Immature natural killer cell (primary cell): ENCODE results near the gene SLIT3. TPM values are rescaled to one million over a fixed set of nuclear protein-coding genes. Genes with fewer than 3 reads are reported as not detected.

Experiments
- DNase-seq, 3 donors: peaks; one replicate each; pipeline ENCODE4 v3.0.0; 2022; ENCODE audit warnings: mixed read lengths in 1 of 3
- H3K27ac Mint-ChIP-seq, 6 donors: one replicate each; pipeline ENCODE4 v1.8.0; 2020; ENCODE audit warnings: mixed read lengths in 6 of 6, mild to moderate bottlenecking in 5 of 6, inconsistent platforms in 4 of 6, moderate library complexity in 3 of 6
- H3K27me3 Mint-ChIP-seq, 3 donors: one replicate each; pipeline ENCODE4 v1.8.0; 2020 to 2021; ENCODE audit warnings: low read depth in 3 of 3, mild to moderate bottlenecking in 3 of 3, mixed read lengths in 3 of 3, moderate library complexity in 3 of 3, inconsistent platforms in 1 of 3
- H3K36me3 Mint-ChIP-seq, 3 donors: one replicate each; pipeline ENCODE4 v1.8.0; 2020; ENCODE audit warnings: mixed read lengths in 3 of 3, inconsistent platforms in 2 of 3, mild to moderate bottlenecking in 2 of 3
- H3K4me1 Mint-ChIP-seq, 2 donors: one replicate each; pipeline ENCODE4 v1.8.0; 2020; ENCODE audit warnings: inconsistent platforms in 2 of 2, mild to moderate bottlenecking in 2 of 2, mixed read lengths in 2 of 2, moderate library complexity in 1 of 2
- H3K4me3 Mint-ChIP-seq, 5 donors: one replicate each; pipeline ENCODE4 v1.8.0; 2020; ENCODE audit warnings: mild to moderate bottlenecking in 5 of 5, mixed read lengths in 5 of 5, inconsistent platforms in 3 of 5, moderate library complexity in 3 of 5
- H3K9me3 Mint-ChIP-seq, 6 donors: one replicate each; pipeline ENCODE4 v1.8.0; 2020; ENCODE audit warnings: mild to moderate bottlenecking in 6 of 6, mixed read lengths in 6 of 6, inconsistent platforms in 4 of 6, moderate library complexity in 3 of 6
- polyA plus RNA-seq, 3 donors: library from polyadenylated mRNA; unstranded; fragments of 300-500 nt; fragmentation: Illumina TruSeq; gene quantifications; one replicate each; pipeline ENCODE4 v1.2.3, GENCODE V29; 2021

Gene SLIT3
- polyA plus RNA-seq, 3 donors from 2014 or later: 0.47 to 0.90 TPM; not detected in 1

- H3K27ac Mint-ChIP-seq: no peak overlapping the region
- H3K9me3 Mint-ChIP-seq: no peaks in the 10 kb centered on the region
- peaks cover 0 to 5% (median 0%) of the 10 kb centered on the region in 3 donors for H3K36me3 Mint-ChIP-seq
- peak overlapping the region in 2 of 5 donors; percentile 7 to 15 for H3K4me3 Mint-ChIP-seq
- no peaks in the 10 kb centered on the region for H3K4me1 Mint-ChIP-seq
- H3K27me3 Mint-ChIP-seq: peaks cover 3 to 7% (median 6%) of the 10 kb centered on the region in 3 donors
- no peak for DNase-seq
Observed at GRCh38 chr5:168877132-168877892, 423.6 kb downstream of the SLIT3 start.

GRCh38 chr5:168876419-168876818, 424.5 kb downstream of the SLIT3 start:
- no peak overlapping the region for H3K27ac Mint-ChIP-seq
- DNase-seq: no peak
- H3K4me3 Mint-ChIP-seq: no peak overlapping the region
- H3K4me1 Mint-ChIP-seq: peaks cover 0 to 5% of the 10 kb centered on the region in 2 donors
- H3K36me3 Mint-ChIP-seq: peaks cover 0 to 5% (median 0%) of the 10 kb centered on the region in 3 donors
- H3K9me3 Mint-ChIP-seq: no peaks in the 10 kb centered on the region
- peaks cover 3 to 7% (median 6%) of the 10 kb centered on the region in 3 donors for H3K27me3 Mint-ChIP-seq

- Mint-ChIP-seq H3K9me3 (no peaks in the 10 kb centered on the region), H3K27me3 (peaks cover 6 to 7% (median 6%) of the 10 kb centered on the region in 3 donors), H3K4me3 (no peak overlapping the region), H3K27ac (no peak overlapping the region), H3K36me3 (peaks cover 0 to 5% (median 0%) of the 10 kb centered on the region in 3 donors), H3K4me1 (peaks cover 0 to 5% of the 10 kb centered on the region in 2 donors)
- no peak for DNase-seq
Observed at GRCh38 chr5:168875832-168876231, 425.1 kb downstream of the SLIT3 start.

- Mint-ChIP-seq H3K4me3 (no peak overlapping the region), H3K4me1 (peaks cover 0 to 5% of the 10 kb centered on the region in 2 donors), H3K36me3 (peaks cover 0 to 5% (median 0%) of the 10 kb centered on the region in 3 donors), H3K27ac (no peak overlapping the region), H3K27me3 (peaks cover 6 to 7% (median 6%) of the 10 kb centered on the region in 3 donors), H3K9me3 (no peaks in the 10 kb centered on the region)
- DNase-seq: no peak
Observed at GRCh38 chr5:168874713-168875380, 426.1 kb downstream of the SLIT3 start.

GRCh38 chr5:168872246-168872645, 428.7 kb downstream of the SLIT3 start:
- Mint-ChIP-seq H3K4me3 (peak overlapping the region in 1 of 5 donors; percentile 16), H3K27ac (no peak overlapping the region), H3K36me3 (peaks cover 0 to 5% (median 0%) of the 10 kb centered on the region in 3 donors), H3K27me3 (peaks cover 4 to 7% (median 6%) of the 10 kb centered on the region in 3 donors), H3K9me3 (no peaks in the 10 kb centered on the region), H3K4me1 (peaks cover 0 to 5% of the 10 kb centered on the region in 2 donors)
- DNase-seq: no peak

- H3K9me3 Mint-ChIP-seq: no peaks in the 10 kb centered on the region
- DNase-seq: no peak
- no peak overlapping the region for H3K27ac Mint-ChIP-seq
- H3K27me3 Mint-ChIP-seq: peaks cover 3 to 7% (median 4%) of the 10 kb centered on the region in 3 donors
- no peaks in the 10 kb centered on the region for H3K36me3 Mint-ChIP-seq
- H3K4me1 Mint-ChIP-seq: peaks cover 0 to 5% of the 10 kb centered on the region in 2 donors
- no peak overlapping the region for H3K4me3 Mint-ChIP-seq
Observed at GRCh38 chr5:168870910-168871309, 430.0 kb downstream of the SLIT3 start.

GRCh38 chr5:168869615-168870227, 431.2 kb downstream of the SLIT3 start:
- Mint-ChIP-seq H3K4me3 (no peak overlapping the region), H3K4me1 (peaks cover 0 to 5% of the 10 kb centered on the region in 2 donors), H3K27me3 (peaks cover 3 to 7% (median 4%) of the 10 kb centered on the region in 3 donors), H3K9me3 (no peaks in the 10 kb centered on the region), H3K36me3 (no peaks in the 10 kb centered on the region), H3K27ac (no peak overlapping the region)
- no peak for DNase-seq

- no peaks in the 10 kb centered on the region for H3K36me3 Mint-ChIP-seq
- peaks cover 0 to 6% (median 6%) of the 10 kb centered on the region in 3 donors for H3K27me3 Mint-ChIP-seq
- peaks cover 0 to 5% of the 10 kb centered on the region in 2 donors for H3K4me1 Mint-ChIP-seq
- no peak overlapping the region for H3K4me3 Mint-ChIP-seq
- H3K9me3 Mint-ChIP-seq: no peaks in the 10 kb centered on the region
- H3K27ac Mint-ChIP-seq: no peak overlapping the region
- no peak for DNase-seq
Observed at GRCh38 chr5:168867241-168867640, 433.7 kb downstream of the SLIT3 start.

- Mint-ChIP-seq H3K27me3 (peaks cover 0 to 6% (median 4%) of the 10 kb centered on the region in 3 donors), H3K36me3 (no peaks in the 10 kb centered on the region), H3K9me3 (no peaks in the 10 kb centered on the region), H3K27ac (no peak overlapping the region), H3K4me3 (no peak overlapping the region), H3K4me1 (no peaks in the 10 kb centered on the region)
- DNase-seq: no peak
Observed at GRCh38 chr5:168865968-168866367, 435.0 kb downstream of the SLIT3 start.

- Mint-ChIP-seq H3K27ac (no peak overlapping the region), H3K4me1 (no peaks in the 10 kb centered on the region), H3K36me3 (no peaks in the 10 kb centered on the region), H3K27me3 (peaks cover 0 to 8% (median 4%) of the 10 kb centered on the region in 3 donors), H3K9me3 (peaks cover 0 to 2% (median 0%) of the 10 kb centered on the region in 6 donors), H3K4me3 (no peak overlapping the region)
- no peak for DNase-seq
Observed at GRCh38 chr5:168863021-168863420, 437.9 kb downstream of the SLIT3 start.

- Mint-ChIP-seq H3K27ac (no peak overlapping the region), H3K27me3 (peaks cover 3 to 8% (median 4%) of the 10 kb centered on the region in 3 donors), H3K9me3 (peaks cover 0 to 2% (median 0%) of the 10 kb centered on the region in 6 donors), H3K36me3 (no peaks in the 10 kb centered on the region), H3K4me3 (no peak overlapping the region), H3K4me1 (no peaks in the 10 kb centered on the region)
- DNase-seq: no peak
Observed at GRCh38 chr5:168860503-168860902, 440.4 kb downstream of the SLIT3 start.

GRCh38 chr5:168860081-168860480, 440.9 kb downstream of the SLIT3 start:
- no peak overlapping the region for H3K4me3 Mint-ChIP-seq
- H3K36me3 Mint-ChIP-seq: no peaks in the 10 kb centered on the region
- peaks cover 0 to 2% (median 0%) of the 10 kb centered on the region in 6 donors for H3K9me3 Mint-ChIP-seq
- H3K27me3 Mint-ChIP-seq: peaks cover 3 to 8% (median 4%) of the 10 kb centered on the region in 3 donors
- H3K27ac Mint-ChIP-seq: no peak overlapping the region
- DNase-seq: no peak
- H3K4me1 Mint-ChIP-seq: no peaks in the 10 kb centered on the region

- H3K27ac Mint-ChIP-seq: no peak overlapping the region
- H3K36me3 Mint-ChIP-seq: no peaks in the 10 kb centered on the region
- DNase-seq: no peak
- H3K4me1 Mint-ChIP-seq: no peaks in the 10 kb centered on the region
- H3K4me3 Mint-ChIP-seq: no peak overlapping the region
- H3K9me3 Mint-ChIP-seq: peaks cover 0 to 2% (median 0%) of the 10 kb centered on the region in 6 donors
- H3K27me3 Mint-ChIP-seq: peaks cover 3 to 8% (median 4%) of the 10 kb centered on the region in 3 donors
Observed at GRCh38 chr5:168859471-168859870, 441.5 kb downstream of the SLIT3 start.

- Mint-ChIP-seq H3K9me3 (peaks cover 0 to 2% (median 0%) of the 10 kb centered on the region in 6 donors), H3K36me3 (no peaks in the 10 kb centered on the region), H3K27me3 (peaks cover 3 to 8% (median 4%) of the 10 kb centered on the region in 3 donors), H3K4me1 (no peaks in the 10 kb centered on the region), H3K4me3 (no peak overlapping the region), H3K27ac (no peak overlapping the region)
- DNase-seq: no peak
Observed at GRCh38 chr5:168858994-168859393, 441.9 kb downstream of the SLIT3 start.
